Transverse colon (tissue), 4 donors: Measurements from ENCODE around the gene L3MBTL4.

Source experiments
- CTCF ChIP-seq, 5 experiments: fragments of 200-600 bp in 3 of 5; fragments of 450-650 bp in 2 of 5; sonication (generic) in 3 of 5; IDR thresholded peaks; 1 replicate in 2 of 5; 2 replicates in 3 of 5; pipeline ENCODE4 v1.5.1; 2016 to 2017; ENCODE audit warnings: antibody characterized with exemption in 5 of 5, inconsistent platforms in 3 of 5, mild to moderate bottlenecking in 2 of 5, moderate library complexity in 1 of 5
- POLR2A ChIP-seq: fragments of 450-650 bp; IDR thresholded peaks from one replicate; pipeline ENCODE4 v1.6.1; 2016; ENCODE audit warnings: antibody characterized with exemption, mild to moderate bottlenecking, moderate library complexity
- POLR2AphosphoS5 ChIP-seq, 3 donors: sonication (generic); formaldehyde crosslinking; IDR thresholded peaks; one replicate each; pipeline ENCODE4 v1.6.1; 2016; ENCODE audit warnings: antibody characterized with exemption in 3 of 3

- TF ChIP-seq POLR2AphosphoS5 (IDR thresholded peaks at IDR 0.05): no peak
- no peak for TF ChIP-seq POLR2A
- no peak for TF ChIP-seq CTCF (IDR thresholded peaks at IDR 0.05)
Measured at GRCh38 chr18:6118080-6118479, 296.6 kb downstream of the L3MBTL4 start.
